Duodenal mucosa (tissue), 2 donors: ENCODE results near the gene CBLB.

Source experiments
- H3K27ac ChIP-seq: one replicate; pipeline ENCODE4 v1.7.0; 2013; ENCODE audit warnings: low read depth, low read length
- H3K27me3 ChIP-seq, 2 donors: one replicate each; pipeline ENCODE4 v1.7.0; 2013; ENCODE audit warnings: low read length in 2 of 2, control low read depth in 1 of 2; ENCODE audit not compliant: insufficient read depth in 2 of 2, control insufficient read depth in 1 of 2
- H3K36me3 ChIP-seq, 2 donors: one replicate each; pipeline ENCODE4 v1.7.0; 2013; ENCODE audit warnings: low read length in 2 of 2, control low read depth in 1 of 2; ENCODE audit not compliant: insufficient read depth in 2 of 2, control insufficient read depth in 1 of 2
- H3K4me1 ChIP-seq, 2 donors: one replicate each; pipeline ENCODE4 v1.7.0; 2013; ENCODE audit warnings: low read length in 2 of 2, control low read depth in 1 of 2; ENCODE audit not compliant: insufficient read depth in 2 of 2, control insufficient read depth in 1 of 2
- H3K4me3 ChIP-seq, 2 donors: one replicate each; pipeline ENCODE4 v1.7.0; 2013; ENCODE audit warnings: low read length in 2 of 2, low read depth in 1 of 2
- H3K9ac ChIP-seq, 2 donors: one replicate each; pipeline ENCODE4 v1.7.0; 2013; ENCODE audit warnings: low read length in 2 of 2, low read depth in 1 of 2
- H3K9me3 ChIP-seq, 2 donors: one replicate each; pipeline ENCODE4 v1.7.0; 2013; ENCODE audit warnings: low read length in 2 of 2, control low read depth in 1 of 2; ENCODE audit not compliant: control insufficient read depth in 1 of 2

The CBLB gene

GRCh38 chr3:105622169-105622568 is 246.6 kb downstream of the CBLB start:
- H3K9me3 ChIP-seq = no peaks in the 10 kb centered on the region
- H3K4me1 ChIP-seq = no peaks in the 10 kb centered on the region
- H3K36me3 ChIP-seq = no peaks in the 10 kb centered on the region
- no peak overlapping the region for H3K27ac ChIP-seq
- no peak overlapping the region for H3K4me3 ChIP-seq
- no peaks in the 10 kb centered on the region for H3K27me3 ChIP-seq
- H3K9ac ChIP-seq = no peak overlapping the region

GRCh38 chr3:105620236-105620635 is 248.6 kb downstream of the CBLB start:
- Histone ChIP-seq H3K4me3 (no peak overlapping the region), H3K9me3 (no peaks in the 10 kb centered on the region), H3K36me3 (no peaks in the 10 kb centered on the region), H3K27ac (no peak overlapping the region), H3K4me1 (no peaks in the 10 kb centered on the region), H3K27me3 (no peaks in the 10 kb centered on the region), H3K9ac (no peak overlapping the region)

GRCh38 chr3:105619651-105620050 is 249.2 kb downstream of the CBLB start:
- Histone ChIP-seq H3K36me3 (no peaks in the 10 kb centered on the region), H3K9ac (no peak overlapping the region), H3K27me3 (no peaks in the 10 kb centered on the region), H3K4me3 (no peak overlapping the region), H3K27ac (no peak overlapping the region), H3K4me1 (no peaks in the 10 kb centered on the region), H3K9me3 (no peaks in the 10 kb centered on the region)

- H3K4me3 ChIP-seq = no peak overlapping the region
- no peak overlapping the region for H3K9ac ChIP-seq
- H3K4me1 ChIP-seq = no peaks in the 10 kb centered on the region
- no peaks in the 10 kb centered on the region for H3K9me3 ChIP-seq
- H3K27ac ChIP-seq = no peak overlapping the region
- no peaks in the 10 kb centered on the region for H3K27me3 ChIP-seq
- H3K36me3 ChIP-seq = no peaks in the 10 kb centered on the region
Measured at GRCh38 chr3:105618556-105618955, 250.3 kb downstream of the CBLB start.

GRCh38 chr3:105616374-105617121 is 252.3 kb downstream of the CBLB start:
- peaks cover 0 to 4% of the 10 kb centered on the region in 2 donors for H3K4me1 ChIP-seq
- H3K9me3 ChIP-seq = no peaks in the 10 kb centered on the region
- no peak overlapping the region for H3K4me3 ChIP-seq
- H3K9ac ChIP-seq = no peak overlapping the region
- no peaks in the 10 kb centered on the region for H3K27me3 ChIP-seq
- H3K27ac ChIP-seq = no peak overlapping the region
- H3K36me3 ChIP-seq = no peaks in the 10 kb centered on the region

GRCh38 chr3:105615814-105616213 is 253.0 kb downstream of the CBLB start:
- Histone ChIP-seq H3K9me3 (no peaks in the 10 kb centered on the region), H3K4me3 (no peak overlapping the region), H3K27ac (no peak overlapping the region), H3K4me1 (peaks cover 0 to 4% of the 10 kb centered on the region in 2 donors), H3K9ac (no peak overlapping the region), H3K27me3 (no peaks in the 10 kb centered on the region), H3K36me3 (no peaks in the 10 kb centered on the region)

GRCh38 chr3:105614288-105615030 is 254.4 kb downstream of the CBLB start:
- Histone ChIP-seq H3K36me3 (no peaks in the 10 kb centered on the region), H3K9me3 (no peaks in the 10 kb centered on the region), H3K27me3 (no peaks in the 10 kb centered on the region), H3K27ac (no peak overlapping the region), H3K9ac (no peak overlapping the region), H3K4me3 (no peak overlapping the region), H3K4me1 (peaks cover 0 to 4% of the 10 kb centered on the region in 2 donors)

- no peaks in the 10 kb centered on the region for H3K9me3 ChIP-seq
- H3K4me3 ChIP-seq = no peak overlapping the region
- H3K4me1 ChIP-seq = peaks cover 0 to 4% of the 10 kb centered on the region in 2 donors
- no peaks in the 10 kb centered on the region for H3K36me3 ChIP-seq
- H3K27ac ChIP-seq = no peak overlapping the region
- H3K27me3 ChIP-seq = no peaks in the 10 kb centered on the region
- H3K9ac ChIP-seq = no peak overlapping the region
Measured at GRCh38 chr3:105613120-105613519, 255.7 kb downstream of the CBLB start.

- Histone ChIP-seq H3K27ac (no peak overlapping the region), H3K9me3 (no peaks in the 10 kb centered on the region)
Measured at GRCh38 chr3:105611304-105612192, 257.3 kb downstream of the CBLB start.

GRCh38 chr3:105610473-105610872 is 258.3 kb downstream of the CBLB start:
- Histone ChIP-seq H3K4me3 (no peak overlapping the region), H3K27ac (no peak overlapping the region), H3K9ac (no peak overlapping the region), H3K9me3 (no peaks in the 10 kb centered on the region), H3K27me3 (no peaks in the 10 kb centered on the region), H3K36me3 (no peaks in the 10 kb centered on the region), H3K4me1 (peaks cover 0 to 4% of the 10 kb centered on the region in 2 donors)

More at GRCh38 chr3:105611304-105612192, 257.3 kb downstream of the CBLB start:
- Histone ChIP-seq H3K9ac (no peak overlapping the region), H3K4me3 (no peak overlapping the region), H3K4me1 (peaks cover 0 to 4% of the 10 kb centered on the region in 2 donors), H3K36me3 (no peaks in the 10 kb centered on the region), H3K27me3 (no peaks in the 10 kb centered on the region)
